ENCODE data around the gene KIF18B.

KIF18B gene

GRCh38 chr17:44917456-44917855 lies 30.1 kb downstream of the KIF18B start:
- no peak for DNase-seq

- no peak for DNase-seq
These were observed 30.8 kb downstream of the KIF18B start for GRCh38 chr17:44916781-44917241.

- DNase-seq: no peak
These were observed 31.5 kb downstream of the KIF18B start for GRCh38 chr17:44915862-44916780.

- DNase-seq: no peak
These were observed 32.2 kb downstream of the KIF18B start, which contains the start of gene GFAP for GRCh38 chr17:44915321-44915726. Gene GFAP, minus strand, starts transcription at chr17:44915500. Its CDS starts 14 bp downstream, at chr17:44915486.

GRCh38 chr17:44914698-44915271 lies 32.8 kb downstream of the KIF18B start:
- no peak for DNase-seq

- DNase-seq: no peak
These were observed 33.4 kb downstream of the KIF18B start for GRCh38 chr17:44914148-44914547.

GRCh38 chr17:44913676-44914075 lies 33.9 kb downstream of the KIF18B start:
- no peak for DNase-seq

- DNase-seq: no peak
These were observed 34.6 kb downstream of the KIF18B start for GRCh38 chr17:44912763-44913544.

- DNase-seq: peak; percentile 54
These were observed 36.2 kb downstream of the KIF18B start for GRCh38 chr17:44911133-44912001.

GRCh38 chr17:44910231-44911106 lies 37.1 kb downstream of the KIF18B start:
- no peak for DNase-seq

GRCh38 chr17:44909681-44910144 lies 37.9 kb downstream of the KIF18B start:
- no peak for DNase-seq

GRCh38 chr17:44908761-44909326 lies 38.7 kb downstream of the KIF18B start:
- no peak for DNase-seq

GRCh38 chr17:44907729-44908470 lies 39.7 kb downstream of the KIF18B start:
- no peak for DNase-seq

- no peak for DNase-seq
These were observed 40.5 kb downstream of the KIF18B start for GRCh38 chr17:44906763-44907728.

GRCh38 chr17:44906010-44906646 lies 41.4 kb downstream of the KIF18B start:
- DNase-seq: no peak

- no peak for DNase-seq
These were observed 42.3 kb downstream of the KIF18B start for GRCh38 chr17:44905006-44906000.
